GM12878 (cell line): ENCODE measurements around the gene SHISA9. TPM values are rescaled to one million over a fixed set of nuclear protein-coding genes. Genes with fewer than 3 reads are reported as not detected.

Source experiments
- ATAC-seq: fragments of 200-7000 bp; cut with Tn5 transposase; 3 replicates; pipeline ENCODE4 v1.9.1; 2020; ENCODE audit warnings: mild to moderate bottlenecking, moderate library complexity
- BruUV-seq: library from RNA; stranded (reverse); fragments of 400-500 nt; replicated peaks from 2 replicates; lab custom pipeline; 2021; lab: Mats Ljungman, UMichigan
- CTCF ChIA-PET: fragments of 300-600 bp; sonication (Branson Sonifier 250); formaldehyde crosslinking; extraction: SDS; loops from one replicate; lab custom pipeline; 2021; ENCODE audit warnings: inconsistent platforms; lab: Yijun Ruan, JAX
- POLR2A ChIA-PET: fragments of 350-600 bp; formaldehyde crosslinking; extraction: SDS; loops from one replicate; lab custom pipeline; 2021; ENCODE audit warnings: inconsistent platforms; lab: Charles Lee
- RAD21 ChIA-PET: fragments of 300-600 bp; sonication (Branson Sonifier 250); formaldehyde crosslinking; loops from one replicate; lab custom pipeline; 2023; ENCODE audit warnings: antibody characterized with exemption; ENCODE audit not compliant: unreplicated experiment; lab: Charles Lee
- SMC1A ChIA-PET: fragments of 300-600 bp; sonication (Branson Sonifier 250); formaldehyde crosslinking; loops from one replicate; lab custom pipeline; 2023; ENCODE audit not compliant: unreplicated experiment, uncharacterized antibody; lab: Charles Lee
- DNase-seq: peaks from one replicate; pipeline ENCODE4 v3.0.0-alpha.2; 2011; ENCODE audit warnings: low read depth, low spot score
- FAIRE-seq: peaks from 3 replicates; lab custom pipeline; 2011; peaks lifted over from hg19 to GRCh38; lab: Jason Lieb, UNC
- H2AFZ ChIP-seq: 2 replicates; pipeline ENCODE4 v1.6.0; 2011; ENCODE audit warnings: low read depth, low read length, control low read depth; ENCODE audit not compliant: control insufficient read depth
- H3K27ac ChIP-seq: 2 replicates; pipeline ENCODE4 v1.5.1; 2011; ENCODE audit warnings: control low read depth; ENCODE audit not compliant: control insufficient read depth, insufficient read depth
- H3K27me3 ChIP-seq, 2 experiments: replicated peaks in 1 of 2; 2 replicates each; pipeline versions ENCODE4 v1.6.0 to v1.6.1; 2011; ENCODE audit warnings: low read length in 1 of 2; ENCODE audit not compliant: control insufficient read depth in 2 of 2, insufficient read depth in 2 of 2
- H3K36me3 ChIP-seq, 2 experiments: 2 replicates each; pipeline ENCODE4 v1.5.1; 2011; ENCODE audit warnings: low read length in 1 of 2; ENCODE audit not compliant: control insufficient read depth in 2 of 2, insufficient read depth in 2 of 2
- H3K4me1 ChIP-seq: 2 replicates; pipeline ENCODE4 v1.6.1; 2011; ENCODE audit warnings: mild to moderate bottlenecking, low read length, moderate library complexity, mixed read lengths; ENCODE audit not compliant: control insufficient read depth, insufficient read depth
- H3K4me2 ChIP-seq: 2 replicates; pipeline ENCODE4 v1.6.0; 2011; ENCODE audit warnings: control low read depth; ENCODE audit not compliant: control insufficient read depth, insufficient read depth
- H3K4me3 ChIP-seq: fragments of 200-600 bp; sonication (generic); 2 replicates; pipeline ENCODE4 v1.5.1; 2016
- H3K79me2 ChIP-seq: 2 replicates; pipeline ENCODE4 v1.6.0; 2011; ENCODE audit warnings: low read length; ENCODE audit not compliant: control insufficient read depth, insufficient read depth
- H3K9ac ChIP-seq: 2 replicates; pipeline ENCODE4 v1.8.0; 2011; ENCODE audit warnings: low read length, control low read depth, mixed read lengths; ENCODE audit not compliant: control insufficient read depth, insufficient read depth
- H3K9me3 ChIP-seq: replicated peaks from 3 replicates; pipeline ENCODE4 v1.5.1; 2011; ENCODE audit warnings: mild to moderate bottlenecking, low read length; ENCODE audit not compliant: control insufficient read depth, insufficient read depth
- H4K20me1 ChIP-seq: 2 replicates; pipeline ENCODE4 v1.6.0; 2011; ENCODE audit not compliant: control insufficient read depth, insufficient read depth
- BCL11A ChIP-seq: IDR thresholded peaks from 2 replicates; pipeline ENCODE4 v1.6.1; 2011; ENCODE audit warnings: low read depth, low read length
- BMI1 ChIP-seq: fragments of 450-650 bp; IDR thresholded peaks from 2 replicates; pipeline ENCODE4 v1.6.1; 2016; ENCODE audit warnings: mild to moderate bottlenecking, moderate library complexity, borderline replicate concordance
- BRCA1 ChIP-seq: IDR thresholded peaks from 2 replicates; pipeline ENCODE4 v1.6.1; 2011; ENCODE audit warnings: low read depth, low read length, improper control_type of control experiment
- CBFB ChIP-seq: IDR thresholded peaks from 2 replicates; pipeline ENCODE4 v1.6.1; 2016; ENCODE audit warnings: antibody characterized with exemption, low read depth
- CBX3 ChIP-seq: fragments of 200-600 bp; sonication (generic); IDR thresholded peaks from 2 replicates; pipeline ENCODE4 v1.6.1; 2016; ENCODE audit warnings: low read depth, borderline replicate concordance
- CHD2 ChIP-seq: IDR thresholded peaks from 2 replicates; pipeline ENCODE4 v1.6.1; 2011; ENCODE audit warnings: low read depth, low read length, improper control_type of control experiment, borderline replicate concordance
- CREM ChIP-seq: IDR thresholded peaks from 2 replicates; pipeline ENCODE4 v1.6.1; 2014; ENCODE audit warnings: antibody characterized with exemption, low read depth
- HDGF ChIP-seq: fragments of 450-650 bp; IDR thresholded peaks from 2 replicates; pipeline ENCODE4 v1.6.1; 2016; ENCODE audit warnings: antibody characterized with exemption
- IKZF1 ChIP-seq: fragments of 450-650 bp; conservative IDR thresholded peaks from 2 replicates; pipeline ENCODE4 v1.6.1; 2017; ENCODE audit warnings: antibody characterized with exemption, mild to moderate bottlenecking
- IKZF2 ChIP-seq, 2 experiments: fragments of 450-650 bp; IDR thresholded peaks; 2 replicates each; pipeline ENCODE4 v1.6.1; 2017; ENCODE audit warnings: mild to moderate bottlenecking in 2 of 2, moderate library complexity in 2 of 2
- JUNB ChIP-seq: IDR thresholded peaks from 2 replicates; pipeline ENCODE4 v1.6.1; 2016; ENCODE audit warnings: antibody characterized with exemption, mild to moderate bottlenecking
- MEF2B ChIP-seq: fragments of 450-650 bp; IDR thresholded peaks from 2 replicates; pipeline ENCODE4 v1.6.1; 2018; ENCODE audit warnings: mild to moderate bottlenecking, moderate library complexity; ENCODE audit not compliant: partially characterized antibody, poor library complexity, severe bottlenecking
- MTA2 ChIP-seq: fragments of 450-650 bp; IDR thresholded peaks from 2 replicates; pipeline ENCODE4 v1.6.1; 2016; ENCODE audit warnings: low read depth, mild to moderate bottlenecking, moderate library complexity
- NR2C1 ChIP-seq: fragments of 450-650 bp; IDR thresholded peaks from 2 replicates; pipeline ENCODE4 v1.6.1; 2017; ENCODE audit warnings: antibody characterized with exemption, mild to moderate bottlenecking, moderate library complexity
- PAX8 ChIP-seq: fragments of 450-650 bp; IDR thresholded peaks from 2 replicates; pipeline ENCODE4 v1.6.1; 2017; ENCODE audit warnings: mild to moderate bottlenecking, moderate library complexity
- PKNOX1 ChIP-seq: fragments of 450-650 bp; IDR thresholded peaks from 2 replicates; pipeline ENCODE4 v1.6.1; 2016; ENCODE audit warnings: mild to moderate bottlenecking
- RELB ChIP-seq: fragments of 450-650 bp; IDR thresholded peaks from 2 replicates; pipeline ENCODE4 v1.6.1; 2017; ENCODE audit warnings: low read depth, mild to moderate bottlenecking, moderate library complexity
- SMARCA5 ChIP-seq: fragments of 450-650 bp; IDR thresholded peaks from 2 replicates; pipeline ENCODE4 v1.6.1; 2017; ENCODE audit warnings: mild to moderate bottlenecking
- SREBF1 ChIP-seq: IDR thresholded peaks from 2 replicates; pipeline ENCODE4 v1.6.1; 2012; ENCODE audit warnings: mild to moderate bottlenecking, low read length
- YBX1 ChIP-seq: fragments of 450-650 bp; IDR thresholded peaks from 2 replicates; pipeline ENCODE4 v1.6.1; 2016; ENCODE audit warnings: antibody characterized with exemption
- ZBTB4 ChIP-seq: fragments of 450-650 bp; formaldehyde crosslinking; IDR thresholded peaks from 2 replicates; pipeline ENCODE4 v1.4.0; 2022; ENCODE audit warnings: mild to moderate bottlenecking, moderate library complexity
- ZNF384 ChIP-seq: IDR thresholded peaks from 2 replicates; pipeline ENCODE4 v1.6.1; 2012; ENCODE audit warnings: low read depth, mild to moderate bottlenecking, low read length, improper control_type of control experiment, borderline replicate concordance
- in situ Hi-C: fragments of 300-500 bp; cut with MboI; formaldehyde crosslinking; loops from 9 replicates; pipeline ENCODE4 v1.14.3; 2018; ENCODE audit warnings: mixed read lengths
- intact Hi-C: fragments of 100-400 bp; cut with micrococcal nuclease; formaldehyde crosslinking; loops from one replicate; pipeline ENCODE4 v1.14.2; 2022; ENCODE audit not compliant: unreplicated experiment
- polyA plus RNA-seq, 11 experiments: library from polyadenylated mRNA; depleted of rRNA in 4 of 11; unstranded in 6 of 11; stranded (reverse) in 5 of 11; fragments of >200 nt; fragmentation: Nextera tagmentation in 4 of 11; fragmentation: Illumina TruSeq in 1 of 11; extraction: Ambion mirVana in 4 of 11; extraction: Trizol in 1 of 11; gene quantifications; 1 replicate in 1 of 11; 2 replicates in 10 of 11; pipeline versions ENCODE4 v1.2.1 to v1.2.3, GENCODE V29; 2011 to 2016; ENCODE audit warnings: inconsistent platforms in 2 of 11, missing spikeins in 2 of 11, low read depth in 1 of 11
- total RNA-seq, 4 experiments: library from RNA; depleted of rRNA in 3 of 4; stranded (reverse); fragments of >200 nt in 3 of 4; fragmentation: Illumina TruSeq in 1 of 4; extraction: Trizol in 1 of 4; gene quantifications; 2 replicates each; pipeline versions ENCODE4 v1.2.1 to v1.2.3, GENCODE V29; 2013 to 2021

The SHISA9 gene
- total and polyA plus RNA-seq, 10 of the 15 experiments (the other 5 are each of a cell fraction or from before 2014, with no cell fraction given) = 0.03 to 25.5 (median 0.07) TPM

- no peak for TF ChIP-seq CHD2
- TF ChIP-seq SMARCA5 = no peak
- TF ChIP-seq RELB = no peak
- TF ChIP-seq IKZF1 = no peak
- no peak for TF ChIP-seq CBFB
- TF ChIP-seq, all 136 proteins: peak for 0
These were observed 369.2 kb downstream of the SHISA9 start (continued) for GRCh38 chr16:13270602-13271001.

- no TSS peak for BruUV-seq
- TF ChIP-seq PKNOX1 = no peak
- peak; percentile 95 for TF ChIP-seq IKZF2 (IDR thresholded peaks at IDR 0.05)
- TF ChIP-seq CREM = no peak
- peak; percentile 82; the same call in 1 of the 2 replicates for TF ChIP-seq BCL11A
- TF ChIP-seq MEF2B = no peak
- TF ChIP-seq JUNB = peak; percentile 97
- no peak for TF ChIP-seq YBX1
- peak; percentile 86 for TF ChIP-seq MTA2
- no peak for TF ChIP-seq BRCA1
- no peak for TF ChIP-seq CBX3
- TF ChIP-seq PAX8 = no peak
- TF ChIP-seq HDGF = no peak
- TF ChIP-seq SREBF1 = no peak
- TF ChIP-seq BMI1 = peak; percentile 56; the same call in 1 of the 2 replicates
- TF ChIP-seq ZNF384 = no peak
- no peak for TF ChIP-seq NR2C1
- TF ChIP-seq ZBTB4 (CRISPR knock-in tag) = no peak
These were observed 388.1 kb downstream of the SHISA9 start for GRCh38 chr16:13289515-13289914.

More at GRCh38 chr16:13289515-13289914, 388.1 kb downstream of the SHISA9 start:
- H2AFZ ChIP-seq = no peak overlapping the region
- in situ Hi-C loops = no loop called here
- H4K20me1 ChIP-seq = no peaks in the 10 kb centered on the region
- ChIA-PET POLR2A (no interaction called here), SMC1A (interaction anchor here (0.7 to 0.8 kb wide), 2 partner anchors 25 to 739 kb away, joined by 3 read pairs; no protein-coding TSS in a partner anchor), CTCF (interaction anchor here (0.7 to 1.3 kb wide), 2 partner anchors 146 to 367 kb away, joined by 3 to 4 read pairs; no protein-coding TSS in a partner anchor), RAD21 (no interaction called here)
- H3K36me3 ChIP-seq = no peaks in the 10 kb centered on the region
- intact Hi-C loops = no loop called here
- no peak overlapping the region for H3K9ac ChIP-seq
- H3K27me3 ChIP-seq = no peaks in the 10 kb centered on the region
- peaks cover 7% of the 10 kb centered on the region for H3K4me1 ChIP-seq
- H3K4me3 ChIP-seq = no peak overlapping the region
- DNase-seq (peak; percentile 17), FAIRE-seq (peak; percentile 23), ATAC-seq (peak; percentile 59)
- H3K9me3 ChIP-seq = no peaks in the 10 kb centered on the region
- H3K27ac ChIP-seq = no peak overlapping the region
- H3K4me2 ChIP-seq = no peak overlapping the region; the same call in 1 of the 2 replicates
- no peaks in the 10 kb centered on the region for H3K79me2 ChIP-seq
